IMR-90 (cell line): ENCODE results near the gene STEAP3. TPM values are rescaled to one million over a fixed set of nuclear protein-coding genes. Genes with fewer than 3 reads are reported as not detected.
A peak's percentile ranks its signal among the peaks of the same experiment; 100 is the strongest.

Experiments
- ATAC-seq: fragments of 200-7000 bp; cut with Tn5 transposase; 2 replicates; pipeline ENCODE4 v1.9.1; 2020; ENCODE audit warnings: low read depth, mild to moderate bottlenecking, moderate library complexity
- BruUV-seq: library from RNA; stranded (reverse); fragments of 400-500 nt; replicated peaks from 2 replicates; lab custom pipeline; 2021; lab: Mats Ljungman, UMichigan
- CTCF ChIA-PET: fragments of 300-600 bp; formaldehyde crosslinking; extraction: SDS; loops from one replicate; lab custom pipeline; 2021; ENCODE audit warnings: antibody characterized with exemption; lab: Yijun Ruan, JAX
- POLR2A ChIA-PET: fragments of 300-600 bp; sonication (Branson Sonifier 250); formaldehyde crosslinking; loops from one replicate; lab custom pipeline; 2022; ENCODE audit warnings: antibody characterized with exemption; ENCODE audit not compliant: unreplicated experiment; lab: Charles Lee
- DNase-seq: peaks from one replicate; pipeline ENCODE4 v3.0.0; 2013
- H2AFZ ChIP-seq: replicated peaks from 2 replicates; pipeline ENCODE3; 2013; ENCODE audit warnings: low read length, mild to moderate bottlenecking; ENCODE audit not compliant: poor library complexity
- H2AK5ac ChIP-seq: 2 replicates; pipeline ENCODE4 v1.6.1; 2013; ENCODE audit warnings: low read depth, low read length, inconsistent platforms
- H2AK9ac ChIP-seq: replicated peaks from 2 replicates; pipeline ENCODE3; 2013; ENCODE audit warnings: mild to moderate bottlenecking, low read depth, low read length, moderate library complexity; ENCODE audit not compliant: poor library complexity
- H2BK120ac ChIP-seq: 2 replicates; pipeline ENCODE4 v1.6.1; 2013; ENCODE audit warnings: low read depth, low read length, inconsistent platforms
- H2BK15ac ChIP-seq: 3 replicates; pipeline ENCODE4 v1.6.1; 2013; ENCODE audit warnings: low read depth, low read length, inconsistent platforms
- H2BK20ac ChIP-seq: 2 replicates; pipeline ENCODE4 v1.6.1; 2013; ENCODE audit warnings: low read depth, mild to moderate bottlenecking, inconsistent platforms, low read length, moderate library complexity
- H2BK5ac ChIP-seq: 2 replicates; pipeline ENCODE4 v1.6.1; 2013; ENCODE audit warnings: mild to moderate bottlenecking, low read depth, low read length, inconsistent platforms; ENCODE audit not compliant: poor library complexity, severe bottlenecking
- H3K14ac ChIP-seq: replicated peaks from 2 replicates; pipeline ENCODE4 v1.6.1; 2013; ENCODE audit warnings: low read depth, low read length, inconsistent platforms
- H3K18ac ChIP-seq: 2 replicates; pipeline ENCODE4 v1.6.1; 2013; ENCODE audit warnings: low read depth, low read length, control low read depth
- H3K23ac ChIP-seq: 2 replicates; pipeline ENCODE4 v1.6.1; 2013; ENCODE audit warnings: low read depth, low read length, inconsistent platforms
- H3K27ac ChIP-seq: 2 replicates; pipeline ENCODE4 v1.5.1; 2013; ENCODE audit warnings: mild to moderate bottlenecking, control low read depth, low read length; ENCODE audit not compliant: insufficient read depth
- H3K27me3 ChIP-seq: 2 replicates; pipeline ENCODE4 v1.6.1; 2013; ENCODE audit warnings: low read length; ENCODE audit not compliant: control insufficient read depth, insufficient read depth
- H3K36me3 ChIP-seq: 2 replicates; pipeline ENCODE4 v1.6.1; 2013; ENCODE audit warnings: low read length, mixed read lengths; ENCODE audit not compliant: control insufficient read depth, insufficient read depth
- H3K4ac ChIP-seq: 2 replicates; pipeline ENCODE4 v1.6.1; 2013; ENCODE audit warnings: low read depth, low read length, inconsistent platforms
- H3K4me1 ChIP-seq: 2 replicates; pipeline ENCODE4 v1.6.1; 2013; ENCODE audit warnings: low read length, mixed read lengths; ENCODE audit not compliant: control insufficient read depth, insufficient read depth
- H3K4me2 ChIP-seq: 2 replicates; pipeline ENCODE4 v1.6.1; 2013; ENCODE audit warnings: low read depth, mild to moderate bottlenecking, control low read depth, low read length, moderate library complexity
- H3K4me3 ChIP-seq: 2 replicates; pipeline ENCODE4 v1.5.1; 2013; ENCODE audit warnings: low read depth, mild to moderate bottlenecking, control low read depth, low read length, moderate library complexity; ENCODE audit not compliant: insufficient read depth
- H3K56ac ChIP-seq: 2 replicates; pipeline ENCODE4 v1.6.1; 2013; ENCODE audit warnings: low read length, inconsistent platforms; ENCODE audit not compliant: insufficient read depth; ENCODE audit errors: extremely low read depth
- H3K79me1 ChIP-seq, 2 experiments: 2 replicates each; pipeline ENCODE4 v1.6.1; 2013; ENCODE audit warnings: low read length in 2 of 2, inconsistent platforms in 1 of 2, low read depth in 1 of 2
- H3K9ac ChIP-seq: 2 replicates; pipeline ENCODE4 v1.6.1; 2013; ENCODE audit warnings: low read depth, low read length, control low read depth
- H3K9me1 ChIP-seq: 2 replicates; pipeline ENCODE4 v1.6.1; 2013; ENCODE audit warnings: low read length, inconsistent platforms; ENCODE audit not compliant: insufficient read depth
- H3K9me3 ChIP-seq: 2 replicates; pipeline ENCODE4 v1.6.1; 2013; ENCODE audit warnings: low read length; ENCODE audit not compliant: control insufficient read depth, insufficient read depth
- H4K20me1 ChIP-seq: 2 replicates; pipeline ENCODE4 v1.6.1; 2013; ENCODE audit warnings: low read length, inconsistent platforms; ENCODE audit not compliant: insufficient read depth
- H4K5ac ChIP-seq: 2 replicates; pipeline ENCODE4 v1.6.1; 2013; ENCODE audit warnings: mild to moderate bottlenecking, low read depth, low read length, control low read depth
- H4K8ac ChIP-seq, 2 experiments: 2 replicates each; pipeline ENCODE4 v1.6.1; 2013; ENCODE audit warnings: low read depth in 2 of 2, low read length in 2 of 2, control low read depth in 1 of 2, inconsistent platforms in 1 of 2
- H4K91ac ChIP-seq: 2 replicates; pipeline ENCODE4 v1.6.1; 2013; ENCODE audit warnings: low read depth, low read length, inconsistent platforms; ENCODE audit not compliant: insufficient read depth
- POLR2A ChIP-seq: IDR thresholded peaks from 2 replicates; pipeline ENCODE4 v1.6.1; 2012; ENCODE audit warnings: mild to moderate bottlenecking, low read depth, low read length
- WGBS, 2 experiments: methylation state at CpG; one replicate each; pipeline versions ENCODE4 v1.1.5 to v1.1.7; 2013; ENCODE audit warnings: missing lambda C conversion rate in 2 of 2; ENCODE audit not compliant: insufficient read length in 1 of 2; ENCODE audit errors: extremely low coverage in 2 of 2; 5-methylcytosine and 5-hydroxymethylcytosine counted together
- dilution Hi-C: fragments of 300-500 bp; cut with HindIII; formaldehyde crosslinking; loops from one replicate; pipeline ENCODE4 v1.14.3; 2018; ENCODE audit warnings: low sequenced_read_pairs; ENCODE audit not compliant: unreplicated experiment
- in situ Hi-C: fragments of 300-500 bp; cut with MboI; formaldehyde crosslinking; loops from 3 replicates; pipeline ENCODE4 v1.14.3; 2019; ENCODE audit warnings: low sequenced_read_pairs, inconsistent platforms, mixed read lengths
- intact Hi-C: fragments of 100-400 bp; cut with micrococcal nuclease; formaldehyde crosslinking; loops from 2 replicates; pipeline ENCODE4 v1.10.0; 2022
- polyA plus RNA-seq, 3 experiments: library from polyadenylated mRNA; depleted of rRNA; stranded (reverse); fragments of >200 nt; gene quantifications; 2 replicates each; pipeline ENCODE4 v1.2.3, GENCODE V29; 2012; ENCODE audit warnings: low replicate concordance in 1 of 3
- total RNA-seq: library from RNA; depleted of rRNA; stranded (reverse); fragments of >200 nt; gene quantifications from 2 replicates; pipeline ENCODE4 v1.2.3, GENCODE V29; 2012

The STEAP3 gene
- total and polyA plus RNA-seq, 2 of the 4 experiments (the other 2 are of a cell fraction) = 19.4 to 43.9 TPM

GRCh38 chr2:119248751-119249150, 25.1 kb downstream of the STEAP3 start:
- Histone ChIP-seq H3K27ac (no peak overlapping the region), H2BK20ac (peak overlapping the region; percentile 57), H3K36me3 (peaks cover 4% of the 10 kb centered on the region), H3K4me3 (no peak overlapping the region), H3K23ac (0 out of 2 replicates have a peak overlapping the region, but pooled peaks have one; percentile 29), H3K9ac (no peak overlapping the region), H2BK120ac (peak overlapping the region; percentile 69), H3K4ac (peak overlapping the region; percentile 49), H2BK15ac (peak overlapping the region; percentile 71; the same call in 2 of the 3 replicates), H3K9me1 (peaks cover 30% of the 10 kb centered on the region), H2BK5ac (peak overlapping the region; percentile 10), H3K4me2 (no peak overlapping the region), H3K4me1 (peaks cover 28% of the 10 kb centered on the region), H3K9me3 (peaks cover 2% of the 10 kb centered on the region; the same call in 1 of the 2 replicates), H4K20me1 (peaks cover 8% of the 10 kb centered on the region; the same call in 1 of the 2 replicates), H3K79me1 (peaks cover 0 to 17% of the 10 kb centered on the region in 2 experiments; a peak in 2 of 4 replicates), H3K18ac (peak overlapping the region; percentile 10; the same call in 1 of the 2 replicates), H4K91ac (peak overlapping the region; percentile 67), H3K56ac (no peak overlapping the region), H2AK9ac (peak overlapping the region; percentile 91), H3K14ac (0 out of 2 replicates have a peak overlapping the region, but pooled peaks have one; percentile 1), H2AFZ (no peak overlapping the region), H2AK5ac (peak overlapping the region; percentile 56), H4K5ac (no peak overlapping the region), H4K8ac (peak overlapping the region in 1 of 2 experiments; percentile 39; a peak in 1 of 4 replicates), H3K27me3 (no peaks in the 10 kb centered on the region)
- dilution Hi-C loops (no loop called here), in situ Hi-C loops (loop anchor here (25.0 kb wide), 1 partner anchor 989 kb away; no protein-coding TSS in a partner anchor), intact Hi-C loops (no loop called here)
- ATAC-seq = no peak
- no peak for DNase-seq
- no TSS peak for BruUV-seq
- TF ChIP-seq POLR2A = no peak
- WGBS, 2 experiments = 93% methylated on average over 3 of the region's 5 CpGs; no CpG with 5 or more reads in 1 of the 2 experiments
- ChIA-PET POLR2A (no interaction called here), CTCF (no interaction called here)
